Skeletal muscle satellite cell (primary cell): ENCODE measurements around the gene BPIFB3.

Experiments
- H3K27me3 ChIP-seq: 2 replicates; pipeline ENCODE4 v1.7.0; 2013; ENCODE audit warnings: low read length; ENCODE audit not compliant: control insufficient read depth, insufficient read depth
- H3K36me3 ChIP-seq: 2 replicates; pipeline ENCODE4 v1.7.0; 2013; ENCODE audit warnings: mild to moderate bottlenecking, control low read depth, low read length; ENCODE audit not compliant: insufficient read depth
- H3K4me1 ChIP-seq: 2 replicates; pipeline ENCODE4 v1.7.0; 2013; ENCODE audit warnings: low read length; ENCODE audit not compliant: control insufficient read depth, insufficient read depth
- H3K4me2 ChIP-seq: 2 replicates; pipeline ENCODE4 v1.7.0; 2013; ENCODE audit warnings: mild to moderate bottlenecking, low read length
- H3K4me3 ChIP-seq: 2 replicates; pipeline ENCODE4 v1.7.0; 2013; ENCODE audit warnings: low read length
- H3K9ac ChIP-seq: 2 replicates; pipeline ENCODE4 v1.7.0; 2013; ENCODE audit warnings: mild to moderate bottlenecking, low read depth, low read length, moderate library complexity
- H3K9me3 ChIP-seq: replicated peaks from 2 replicates; pipeline ENCODE4 v1.7.0; 2013; ENCODE audit warnings: mild to moderate bottlenecking, control low read depth, low read length

The BPIFB3 gene

GRCh38 chr20:33072362-33072761, 18.7 kb downstream of the BPIFB3 start:
- Histone ChIP-seq H3K4me3 (no peak overlapping the region), H3K36me3 (no peaks in the 10 kb centered on the region), H3K9me3 (no peaks in the 10 kb centered on the region), H3K4me1 (no peaks in the 10 kb centered on the region), H3K9ac (no peak overlapping the region), H3K27me3 (peaks cover 38% of the 10 kb centered on the region), H3K4me2 (no peak overlapping the region)

GRCh38 chr20:33072813-33073212, 19.1 kb downstream of the BPIFB3 start:
- Histone ChIP-seq H3K27me3 (peaks cover 39% of the 10 kb centered on the region), H3K4me1 (no peaks in the 10 kb centered on the region), H3K36me3 (no peaks in the 10 kb centered on the region), H3K4me2 (no peak overlapping the region), H3K9ac (no peak overlapping the region), H3K9me3 (no peaks in the 10 kb centered on the region), H3K4me3 (no peak overlapping the region)

GRCh38 chr20:33074675-33075074, 21.0 kb downstream of the BPIFB3 start:
- Histone ChIP-seq H3K9ac (no peak overlapping the region), H3K4me2 (no peak overlapping the region), H3K36me3 (no peaks in the 10 kb centered on the region), H3K4me3 (no peak overlapping the region), H3K9me3 (no peaks in the 10 kb centered on the region), H3K4me1 (no peaks in the 10 kb centered on the region), H3K27me3 (peaks cover 32% of the 10 kb centered on the region)

GRCh38 chr20:33075281-33075680, 21.6 kb downstream of the BPIFB3 start:
- no peaks in the 10 kb centered on the region for H3K36me3 ChIP-seq
- no peak overlapping the region for H3K4me2 ChIP-seq
- no peaks in the 10 kb centered on the region for H3K9me3 ChIP-seq
- H3K9ac ChIP-seq, result no peak overlapping the region
- peaks cover 31% of the 10 kb centered on the region for H3K27me3 ChIP-seq
- H3K4me1 ChIP-seq, result no peaks in the 10 kb centered on the region
- no peak overlapping the region for H3K4me3 ChIP-seq

- Histone ChIP-seq H3K9ac (no peak overlapping the region), H3K9me3 (no peaks in the 10 kb centered on the region), H3K4me3 (no peak overlapping the region), H3K36me3 (no peaks in the 10 kb centered on the region), H3K4me1 (no peaks in the 10 kb centered on the region), H3K27me3 (peaks cover 37% of the 10 kb centered on the region), H3K4me2 (no peak overlapping the region)
Measured at GRCh38 chr20:33076662-33077372, 23.1 kb downstream of the BPIFB3 start.

GRCh38 chr20:33079259-33079658, 25.6 kb downstream of the BPIFB3 start, which contains the start of gene BPIFB4:
TSS of gene BPIFB4 (plus strand) at chr20:33079643. CDS start at chr20:33081527, 1,884 bp downstream.
- H3K4me1 ChIP-seq, result no peaks in the 10 kb centered on the region
- no peak within 1 kb of the TSS for H3K4me2 ChIP-seq
- H3K36me3 ChIP-seq, result no peaks in the 10 kb centered on the region
- no peaks in the 10 kb centered on the region for H3K9me3 ChIP-seq
- no peak within 1 kb of the TSS for H3K9ac ChIP-seq
- no peak within 1 kb of the TSS for H3K4me3 ChIP-seq
- peaks cover 26% of the 10 kb centered on the region for H3K27me3 ChIP-seq

- Histone ChIP-seq H3K4me2 (no peak overlapping the region), H3K9me3 (no peaks in the 10 kb centered on the region), H3K27me3 (peaks cover 17% of the 10 kb centered on the region)
Measured at GRCh38 chr20:33081411-33082154, 27.9 kb downstream of the BPIFB3 start.

GRCh38 chr20:33082546-33082945, 28.8 kb downstream of the BPIFB3 start:
- no peaks in the 10 kb centered on the region for H3K36me3 ChIP-seq
- H3K27me3 ChIP-seq, result peaks cover 17% of the 10 kb centered on the region
- H3K4me3 ChIP-seq, result no peak overlapping the region
- H3K9ac ChIP-seq, result no peak overlapping the region
- no peak overlapping the region for H3K4me2 ChIP-seq
- no peaks in the 10 kb centered on the region for H3K9me3 ChIP-seq
- H3K4me1 ChIP-seq, result no peaks in the 10 kb centered on the region

More at GRCh38 chr20:33081411-33082154, 27.9 kb downstream of the BPIFB3 start:
- H3K4me1 ChIP-seq, result no peaks in the 10 kb centered on the region
- no peaks in the 10 kb centered on the region for H3K36me3 ChIP-seq
- H3K4me3 ChIP-seq, result no peak overlapping the region
- H3K9ac ChIP-seq, result no peak overlapping the region

- Histone ChIP-seq H3K9me3 (no peaks in the 10 kb centered on the region), H3K9ac (no peak overlapping the region), H3K4me2 (no peak overlapping the region), H3K27me3 (peaks cover 10% of the 10 kb centered on the region), H3K4me3 (no peak overlapping the region), H3K36me3 (no peaks in the 10 kb centered on the region), H3K4me1 (no peaks in the 10 kb centered on the region)
Measured at GRCh38 chr20:33083544-33084340, 30.0 kb downstream of the BPIFB3 start.

- no peaks in the 10 kb centered on the region for H3K36me3 ChIP-seq
- no peaks in the 10 kb centered on the region for H3K9me3 ChIP-seq
- no peak overlapping the region for H3K9ac ChIP-seq
- no peaks in the 10 kb centered on the region for H3K4me1 ChIP-seq
- peaks cover 10% of the 10 kb centered on the region for H3K27me3 ChIP-seq
- no peak overlapping the region for H3K4me3 ChIP-seq
- no peak overlapping the region for H3K4me2 ChIP-seq
Measured at GRCh38 chr20:33084722-33085121, 31.0 kb downstream of the BPIFB3 start.

GRCh38 chr20:33086052-33086722, 32.5 kb downstream of the BPIFB3 start:
- Histone ChIP-seq H3K4me3 (no peak overlapping the region), H3K4me1 (no peaks in the 10 kb centered on the region), H3K9me3 (no peaks in the 10 kb centered on the region), H3K9ac (no peak overlapping the region), H3K4me2 (no peak overlapping the region), H3K36me3 (no peaks in the 10 kb centered on the region), H3K27me3 (peaks cover 3% of the 10 kb centered on the region)
